GM12878 (cell line): Measurements from ENCODE around the gene MYL3. TPM values are rescaled to one million over a fixed set of nuclear protein-coding genes. Genes with fewer than 3 reads are reported as not detected.

Source experiments
- ATAC-seq: fragments of 200-7000 bp; cut with Tn5 transposase; 3 replicates; pipeline ENCODE4 v1.9.1; 2020; ENCODE audit warnings: mild to moderate bottlenecking, moderate library complexity
- BruUV-seq: library from RNA; stranded (reverse); fragments of 400-500 nt; replicated peaks from 2 replicates; lab custom pipeline; 2021; lab: Mats Ljungman, UMichigan
- CTCF ChIA-PET: fragments of 300-600 bp; sonication (Branson Sonifier 250); formaldehyde crosslinking; extraction: SDS; loops from one replicate; lab custom pipeline; 2021; ENCODE audit warnings: inconsistent platforms; lab: Yijun Ruan, JAX
- POLR2A ChIA-PET: fragments of 350-600 bp; formaldehyde crosslinking; extraction: SDS; loops from one replicate; lab custom pipeline; 2021; ENCODE audit warnings: inconsistent platforms; lab: Charles Lee
- RAD21 ChIA-PET: fragments of 300-600 bp; sonication (Branson Sonifier 250); formaldehyde crosslinking; loops from one replicate; lab custom pipeline; 2023; ENCODE audit warnings: antibody characterized with exemption; ENCODE audit not compliant: unreplicated experiment; lab: Charles Lee
- SMC1A ChIA-PET: fragments of 300-600 bp; sonication (Branson Sonifier 250); formaldehyde crosslinking; loops from one replicate; lab custom pipeline; 2023; ENCODE audit not compliant: unreplicated experiment, uncharacterized antibody; lab: Charles Lee
- DNase-seq: peaks from one replicate; pipeline ENCODE4 v3.0.0-alpha.2; 2011; ENCODE audit warnings: low read depth, low spot score
- FAIRE-seq: peaks from 3 replicates; lab custom pipeline; 2011; peaks lifted over from hg19 to GRCh38; lab: Jason Lieb, UNC
- H2AFZ ChIP-seq: 2 replicates; pipeline ENCODE4 v1.6.0; 2011; ENCODE audit warnings: low read depth, low read length, control low read depth; ENCODE audit not compliant: control insufficient read depth
- H3K27ac ChIP-seq: 2 replicates; pipeline ENCODE4 v1.5.1; 2011; ENCODE audit warnings: control low read depth; ENCODE audit not compliant: control insufficient read depth, insufficient read depth
- H3K27me3 ChIP-seq, 2 experiments: replicated peaks in 1 of 2; 2 replicates each; pipeline versions ENCODE4 v1.6.0 to v1.6.1; 2011; ENCODE audit warnings: low read length in 1 of 2; ENCODE audit not compliant: control insufficient read depth in 2 of 2, insufficient read depth in 2 of 2
- H3K36me3 ChIP-seq, 2 experiments: 2 replicates each; pipeline ENCODE4 v1.5.1; 2011; ENCODE audit warnings: low read length in 1 of 2; ENCODE audit not compliant: control insufficient read depth in 2 of 2, insufficient read depth in 2 of 2
- H3K4me1 ChIP-seq: 2 replicates; pipeline ENCODE4 v1.6.1; 2011; ENCODE audit warnings: mild to moderate bottlenecking, low read length, moderate library complexity, mixed read lengths; ENCODE audit not compliant: control insufficient read depth, insufficient read depth
- H3K4me2 ChIP-seq: 2 replicates; pipeline ENCODE4 v1.6.0; 2011; ENCODE audit warnings: control low read depth; ENCODE audit not compliant: control insufficient read depth, insufficient read depth
- H3K4me3 ChIP-seq: fragments of 200-600 bp; sonication (generic); 2 replicates; pipeline ENCODE4 v1.5.1; 2016
- H3K79me2 ChIP-seq: 2 replicates; pipeline ENCODE4 v1.6.0; 2011; ENCODE audit warnings: low read length; ENCODE audit not compliant: control insufficient read depth, insufficient read depth
- H3K9ac ChIP-seq: 2 replicates; pipeline ENCODE4 v1.8.0; 2011; ENCODE audit warnings: low read length, control low read depth, mixed read lengths; ENCODE audit not compliant: control insufficient read depth, insufficient read depth
- H3K9me3 ChIP-seq: replicated peaks from 3 replicates; pipeline ENCODE4 v1.5.1; 2011; ENCODE audit warnings: mild to moderate bottlenecking, low read length; ENCODE audit not compliant: control insufficient read depth, insufficient read depth
- H4K20me1 ChIP-seq: 2 replicates; pipeline ENCODE4 v1.6.0; 2011; ENCODE audit not compliant: control insufficient read depth, insufficient read depth
- ATF7 ChIP-seq: fragments of 450-650 bp; IDR thresholded peaks from 2 replicates; pipeline ENCODE4 v1.6.1; 2016; ENCODE audit warnings: low read depth, mild to moderate bottlenecking
- EED ChIP-seq: sonication (generic); IDR thresholded peaks from 2 replicates; pipeline ENCODE4 v1.6.1; 2016; ENCODE audit warnings: antibody characterized with exemption, low read depth
- MYC ChIP-seq: IDR thresholded peaks from 2 replicates; pipeline ENCODE4 v1.6.1; 2011; ENCODE audit warnings: mild to moderate bottlenecking, low read length, moderate library complexity, inconsistent platforms; ENCODE audit not compliant: insufficient read depth, insufficient replicate concordance, insufficient read length, severe bottlenecking
- PBX3 ChIP-seq: IDR thresholded peaks from 2 replicates; pipeline ENCODE4 v1.6.1; 2011; ENCODE audit warnings: mild to moderate bottlenecking, low read depth, low read length, moderate library complexity; ENCODE audit not compliant: insufficient replicate concordance
- PKNOX1 ChIP-seq: fragments of 450-650 bp; IDR thresholded peaks from 2 replicates; pipeline ENCODE4 v1.6.1; 2016; ENCODE audit warnings: mild to moderate bottlenecking
- RB1 ChIP-seq: fragments of 450-650 bp; formaldehyde crosslinking; IDR thresholded peaks from 2 replicates; pipeline ENCODE4 v1.6.1; 2017; ENCODE audit warnings: mild to moderate bottlenecking, borderline replicate concordance
- RELB ChIP-seq: fragments of 450-650 bp; IDR thresholded peaks from 2 replicates; pipeline ENCODE4 v1.6.1; 2017; ENCODE audit warnings: low read depth, mild to moderate bottlenecking, moderate library complexity
- RUNX3 ChIP-seq: IDR thresholded peaks from 2 replicates; pipeline ENCODE4 v1.6.1; 2012; ENCODE audit warnings: low read length, inconsistent platforms
- SMARCA5 ChIP-seq: fragments of 450-650 bp; IDR thresholded peaks from 2 replicates; pipeline ENCODE4 v1.6.1; 2017; ENCODE audit warnings: mild to moderate bottlenecking
- SP1 ChIP-seq: IDR thresholded peaks from one replicate; pipeline ENCODE4 v1.6.1; 2011; ENCODE audit warnings: low read depth, low read length
- ZBTB33 ChIP-seq: fragments of 450-650 bp; IDR thresholded peaks from 2 replicates; pipeline ENCODE4 v1.6.1; 2017; ENCODE audit warnings: mild to moderate bottlenecking
- ZZZ3 ChIP-seq: IDR thresholded peaks from 2 replicates; pipeline ENCODE4 v1.6.1; 2011; ENCODE audit warnings: low read depth; ENCODE audit not compliant: control insufficient read depth, insufficient read length
- WGBS: methylation state at CpG from one replicate; pipeline ENCODE4 v1.1.6; 2016; ENCODE audit warnings: low lambda C conversion rate; ENCODE audit not compliant: insufficient replicate concordance, insufficient coverage; ENCODE audit errors: missing lambda C conversion rate; 5-methylcytosine and 5-hydroxymethylcytosine counted together
- in situ Hi-C: fragments of 300-500 bp; cut with MboI; formaldehyde crosslinking; loops from 9 replicates; pipeline ENCODE4 v1.14.3; 2018; ENCODE audit warnings: mixed read lengths
- intact Hi-C: fragments of 100-400 bp; cut with micrococcal nuclease; formaldehyde crosslinking; loops from one replicate; pipeline ENCODE4 v1.14.2; 2022; ENCODE audit not compliant: unreplicated experiment
- polyA plus RNA-seq, 11 experiments: library from polyadenylated mRNA; depleted of rRNA in 4 of 11; unstranded in 6 of 11; stranded (reverse) in 5 of 11; fragments of >200 nt; fragmentation: Nextera tagmentation in 4 of 11; fragmentation: Illumina TruSeq in 1 of 11; extraction: Ambion mirVana in 4 of 11; extraction: Trizol in 1 of 11; gene quantifications; 1 replicate in 1 of 11; 2 replicates in 10 of 11; pipeline versions ENCODE4 v1.2.1 to v1.2.3, GENCODE V29; 2011 to 2016; ENCODE audit warnings: inconsistent platforms in 2 of 11, missing spikeins in 2 of 11, low read depth in 1 of 11
- total RNA-seq, 4 experiments: library from RNA; depleted of rRNA in 3 of 4; stranded (reverse); fragments of >200 nt in 3 of 4; fragmentation: Illumina TruSeq in 1 of 4; extraction: Trizol in 1 of 4; gene quantifications; 2 replicates each; pipeline versions ENCODE4 v1.2.1 to v1.2.3, GENCODE V29; 2013 to 2021
- TF ChIP-seq, protein P1 (sequence below): IDR thresholded peaks from 2 replicates; pipeline ENCODE4 v1.6.1; 2012; ENCODE audit warnings: low read length, inconsistent platforms

The MYL3 gene
- total and polyA plus RNA-seq, 10 of the 15 experiments (the other 5 are each of a cell fraction or from before 2014, with no cell fraction given), result 0.40 TPM; not detected in 9

- DNase-seq (no peak), FAIRE-seq (no peak), ATAC-seq (peak; percentile 13; the same call in 2 of the 3 replicates)
- ChIA-PET SMC1A (interaction anchor here (0.6 to 1.5 kb wide), 8 partner anchors 18 to 424 kb away, joined by 3 to 4 read pairs (median 3); no protein-coding TSS in a partner anchor), RAD21 (interaction anchor here (0.8 to 1.7 kb wide), 4 partner anchors 10 to 85 kb away, joined by 3 to 5 read pairs (median 4); no protein-coding TSS in a partner anchor), CTCF (interaction anchor here (0.6 to 3.9 kb wide), 9 partner anchors 11 to 1107 kb away, joined by 3 to 15 read pairs (median 4); no protein-coding TSS in a partner anchor), POLR2A (interaction anchor here (0.6 to 0.7 kb wide), 2 partner anchors 26 to 309 kb away, joined by 7 read pairs; no protein-coding TSS in a partner anchor)
- Histone ChIP-seq H3K27ac (no peak overlapping the region), H3K4me3 (no peak overlapping the region), H3K9ac (no peak overlapping the region), H3K9me3 (peaks cover 6% of the 10 kb centered on the region; the same call in 2 of the 3 replicates), H4K20me1 (no peaks in the 10 kb centered on the region), H3K36me3 (peaks cover 2 to 15% of the 10 kb centered on the region in 2 experiments; a peak in 3 of 4 replicates), H3K27me3 (no peaks in the 10 kb centered on the region), H2AFZ (no peak overlapping the region), H3K4me2 (no peak overlapping the region), H3K79me2 (no peaks in the 10 kb centered on the region), H3K4me1 (peaks cover 5% of the 10 kb centered on the region)
- BruUV-seq, result no TSS peak
- 67% methylated on average over 3 of the region's 3 CpGs for WGBS
- intact Hi-C loops, result no loop called here
- in situ Hi-C loops, result no loop called here
- TF ChIP-seq ZZZ3 (no peak), MYC (no peak), EED (no peak), RB1 (no peak), ATF7 (no peak), SMARCA5 (no peak), ZBTB33 (no peak), PBX3 (no peak), PKNOX1 (no peak), RUNX3 (peak; percentile 87), RELB (no peak), SP1 (no peak)
- TF ChIP-seq, protein P1, sequence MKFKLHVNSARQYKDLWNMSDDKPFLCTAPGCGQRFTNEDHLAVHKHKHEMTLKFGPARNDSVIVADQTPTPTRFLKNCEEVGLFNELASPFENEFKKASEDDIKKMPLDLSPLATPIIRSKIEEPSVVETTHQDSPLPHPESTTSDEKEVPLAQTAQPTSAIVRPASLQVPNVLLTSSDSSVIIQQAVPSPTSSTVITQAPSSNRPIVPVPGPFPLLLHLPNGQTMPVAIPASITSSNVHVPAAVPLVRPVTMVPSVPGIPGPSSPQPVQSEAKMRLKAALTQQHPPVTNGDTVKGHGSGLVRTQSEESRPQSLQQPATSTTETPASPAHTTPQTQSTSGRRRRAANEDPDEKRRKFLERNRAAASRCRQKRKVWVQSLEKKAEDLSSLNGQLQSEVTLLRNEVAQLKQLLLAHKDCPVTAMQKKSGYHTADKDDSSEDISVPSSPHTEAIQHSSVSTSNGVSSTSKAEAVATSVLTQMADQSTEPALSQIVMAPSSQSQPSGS, result 0 out of 2 replicates have a peak, but pooled peaks have one; percentile 26
Measured at GRCh38 chr3:46912986-46913385, 49.7 kb upstream of the MYL3 start.
